Stimulated activated CD8-positive, alpha-beta memory T cell treated with anti-CD3 and anti-CD28 coated beads, Interleukin-12 subunit alpha, Interleukin-12 subunit beta, amount 100 ng/mL, for 4 hours (primary cell): ENCODE data around the gene DIABLO.
"Not testable (repeated sequence)": the region's sequence is repeated elsewhere in the genome, so short reads cannot be mapped to it uniquely, and the experiment has no call there.

ENCODE experiments used
- DNase-seq: peaks from one replicate; pipeline ENCODE4 v3.0.0-alpha.2; 2020; ENCODE audit warnings: low read depth

The DIABLO gene

DNA sequence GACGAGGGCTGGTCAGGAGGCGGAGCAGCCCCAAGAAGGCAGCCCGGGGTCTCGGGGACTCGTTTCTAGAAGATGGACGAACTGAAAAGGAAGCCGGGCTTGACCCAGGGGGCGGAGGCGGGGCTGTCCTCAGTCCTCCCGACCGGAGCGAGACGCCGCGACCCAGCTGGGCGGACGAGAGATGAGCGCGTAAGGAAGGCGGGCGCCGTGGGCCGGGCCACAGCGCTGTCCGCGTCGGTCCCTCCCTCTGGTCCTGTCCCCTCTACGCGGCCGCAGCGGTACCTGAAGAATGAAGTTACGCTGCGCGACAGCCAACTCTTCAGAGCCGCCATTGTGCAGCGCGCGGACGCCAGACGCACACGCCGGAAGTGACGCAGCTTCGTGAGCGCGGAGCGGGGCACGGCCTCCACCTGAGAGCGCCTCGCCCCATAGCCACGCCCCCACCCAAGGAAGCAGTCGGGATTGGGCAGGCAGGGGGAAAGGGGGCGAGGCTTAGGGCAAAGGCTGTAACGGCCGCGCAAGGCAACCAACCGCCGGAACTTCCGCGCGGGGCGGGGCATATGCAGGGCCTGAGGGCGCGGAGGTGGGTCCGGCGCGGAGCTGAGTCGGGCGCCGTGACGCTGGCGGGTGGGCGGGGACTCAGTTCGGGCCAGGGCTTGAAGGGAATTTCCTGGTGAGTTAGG, at the start of gene DIABLO:
DIABLO (minus strand) TSS at position 370 of the 683 bp plus-strand sequence; CDS start at position 332, 38 bp downstream.
- peak; percentile 100 for DNase-seq

- no peak for DNase-seq
Measured at GRCh38 chr12:122275459-122275858, 49.6 kb upstream of the DIABLO start.

GRCh38 chr12:122266230-122266901, 40.5 kb upstream of the DIABLO start, which contains the start of gene VPS33A:
VPS33A (minus strand) TSS chr12:122266494; CDS start chr12:122266408, 86 bp downstream.
- peak; percentile 85 for DNase-seq

GRCh38 chr12:122265886-122266229, 40.0 kb upstream of the DIABLO start:
- no peak for DNase-seq

DNA sequence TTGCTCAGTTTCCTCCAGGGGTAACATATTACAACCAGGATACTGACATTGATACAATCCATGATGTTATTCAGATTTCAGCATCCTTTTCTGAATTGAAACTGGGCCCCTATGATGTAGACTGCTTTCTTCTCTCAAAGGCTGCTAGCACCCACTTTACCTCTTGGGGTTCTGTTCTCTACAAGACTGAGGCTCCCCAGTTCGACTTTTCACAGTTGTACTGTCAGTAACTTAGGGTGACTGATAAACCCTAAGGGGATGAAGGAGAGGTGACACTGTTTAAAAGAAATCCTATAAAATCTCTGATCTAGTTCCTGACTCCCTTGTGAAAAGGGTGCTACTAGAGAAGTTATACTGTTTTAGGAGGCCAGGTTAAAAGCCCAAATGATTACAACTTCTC, 39.6 kb upstream of the DIABLO start:
- no peak for DNase-seq

- DNase-seq: not testable (repeated sequence)
Measured at GRCh38 chr12:122260735-122261134, 34.9 kb upstream of the DIABLO start.

DNA sequence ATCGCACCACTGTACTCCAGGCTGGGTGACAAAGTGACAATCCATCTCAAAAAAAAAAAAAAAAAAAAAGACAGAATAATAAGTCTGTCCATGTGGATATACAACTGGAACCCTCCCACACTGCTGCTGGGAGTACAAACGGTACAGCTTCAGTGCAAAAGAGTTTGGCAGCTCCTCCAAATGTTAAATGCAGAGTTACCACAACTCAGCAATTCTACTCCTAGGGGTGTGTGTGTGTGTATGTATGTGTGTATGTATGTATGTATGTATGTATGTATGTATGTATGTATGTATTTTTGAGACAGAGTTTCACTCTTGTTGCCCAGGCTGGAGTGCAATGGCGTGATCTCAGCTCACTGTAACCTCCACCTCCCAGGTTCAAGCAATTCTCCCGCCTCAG, 33.1 kb upstream of the DIABLO start:
- not testable (repeated sequence) for DNase-seq

- not testable (repeated sequence) for DNase-seq
Measured at GRCh38 chr12:122258462-122258861, 32.6 kb upstream of the DIABLO start.

DNA sequence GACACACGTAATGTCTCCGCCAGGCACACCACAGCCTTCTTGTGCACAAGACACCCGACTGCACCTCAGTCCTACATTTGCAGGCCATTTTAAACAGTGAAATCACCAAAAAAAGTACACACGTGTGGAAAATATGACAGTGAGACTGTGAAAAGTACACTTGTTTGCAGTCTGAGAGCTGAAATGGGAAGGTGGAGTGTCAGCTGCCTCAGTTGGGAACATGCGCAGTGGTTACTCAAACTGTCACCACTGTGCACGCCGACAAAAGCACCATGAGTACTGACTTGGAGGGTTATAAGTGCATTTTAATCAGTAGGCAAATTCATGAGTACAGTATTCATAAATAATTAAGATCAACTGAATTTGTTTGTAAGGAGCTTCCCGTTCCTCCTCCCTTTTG, 24.7 kb upstream of the DIABLO start:
- DNase-seq: no peak

DNA sequence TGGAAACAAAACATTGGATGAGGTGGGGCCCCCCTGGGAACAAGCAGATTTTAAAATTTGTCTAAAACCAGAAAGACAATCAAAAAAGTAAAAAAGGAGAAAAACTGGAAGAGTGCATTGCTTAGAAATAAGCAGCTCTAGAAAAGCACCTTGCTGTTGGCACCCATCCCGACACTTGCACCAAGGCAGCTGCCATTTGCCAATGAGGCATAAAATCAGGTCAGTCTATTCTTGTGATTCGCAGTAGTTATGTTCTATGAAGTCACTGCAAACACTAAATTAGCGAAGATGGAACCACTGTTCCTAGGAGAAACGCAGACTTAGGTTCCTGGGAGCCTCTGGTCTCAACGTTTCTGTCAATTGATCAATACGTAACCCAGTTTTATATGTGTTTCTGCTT, 24.2 kb upstream of the DIABLO start:
- no peak for DNase-seq

GRCh38 chr12:122245553-122245952, 19.7 kb upstream of the DIABLO start:
- DNase-seq: no peak

GRCh38 chr12:122244565-122245371, 18.9 kb upstream of the DIABLO start:
- no peak for DNase-seq

- no peak for DNase-seq
Measured at GRCh38 chr12:122243965-122244364, 18.1 kb upstream of the DIABLO start.

- DNase-seq: no peak
Measured at GRCh38 chr12:122238861-122239260, 13.0 kb upstream of the DIABLO start.

- no peak for DNase-seq
Measured at GRCh38 chr12:122235741-122236140, 9.9 kb upstream of the DIABLO start.

GRCh38 chr12:122232691-122233090, 6.8 kb upstream of the DIABLO start:
- no peak for DNase-seq

GRCh38 chr12:122230798-122231197, 4.9 kb upstream of the DIABLO start:
- no peak for DNase-seq

DNA sequence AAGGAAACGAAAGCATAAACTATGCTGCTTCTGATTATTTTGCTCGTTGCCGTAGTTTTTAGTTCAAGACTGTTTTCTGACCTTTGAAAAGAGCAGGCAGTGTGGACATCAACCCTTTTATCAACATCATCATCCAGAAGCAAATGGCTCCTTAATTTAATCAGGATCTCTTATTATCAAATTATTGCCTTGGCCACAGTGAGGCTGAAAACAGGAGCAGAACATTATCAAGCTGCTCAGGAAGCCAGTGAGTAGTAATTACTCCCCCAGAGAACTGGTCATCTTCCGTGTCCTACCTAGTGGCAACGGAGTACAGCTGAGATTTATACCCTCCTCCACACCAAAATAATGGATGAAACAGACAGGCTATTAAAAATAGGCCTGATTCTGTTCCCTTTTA, 2.2 kb upstream of the DIABLO start:
- no peak for DNase-seq

GRCh38 chr12:122227341-122227740, 1.5 kb upstream of the DIABLO start:
- DNase-seq: peak; percentile 46

- DNase-seq: no peak
Measured at GRCh38 chr12:122226366-122227125, 694 bp upstream of the DIABLO start.

DNA sequence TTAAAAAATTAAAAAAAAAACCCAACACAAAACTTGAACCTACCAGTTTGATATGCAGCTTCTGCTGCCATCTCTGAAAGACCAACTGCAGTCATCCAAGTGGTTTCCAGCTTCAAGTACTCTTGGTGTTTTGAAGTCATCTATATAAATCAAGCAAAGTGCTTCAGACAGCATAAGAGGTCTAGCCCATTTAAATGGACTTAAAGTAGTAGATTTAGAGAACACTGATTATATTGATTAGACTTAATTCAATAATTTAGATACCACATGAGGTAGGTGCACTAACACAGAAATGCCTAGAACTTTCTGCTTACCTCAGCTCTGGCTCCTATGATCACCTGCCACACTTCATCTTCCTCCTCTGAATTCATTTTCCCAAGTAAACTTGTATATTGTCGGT, 9.4 kb downstream of the DIABLO start:
- DNase-seq: no peak

DNA sequence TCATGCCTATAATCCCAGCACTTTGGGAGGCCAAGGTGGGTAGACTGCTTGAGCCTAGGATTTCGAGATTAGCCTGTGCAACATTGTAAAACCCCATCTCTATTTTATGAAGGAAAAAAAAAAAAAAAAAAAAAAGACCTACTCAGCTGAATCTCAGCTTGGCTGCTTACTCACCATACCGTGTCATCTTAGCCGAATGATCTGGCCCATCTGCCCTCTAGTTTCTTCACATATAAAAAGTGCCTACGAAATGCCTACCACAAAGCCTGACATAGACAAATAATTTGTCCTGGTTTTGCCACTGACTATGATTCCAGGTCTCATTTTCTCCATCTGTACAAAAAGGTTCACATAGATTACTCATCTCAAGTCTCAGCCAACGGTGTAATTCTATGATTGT, 10.1 kb downstream of the DIABLO start:
- DNase-seq: no peak
